Brain pericyte (primary cell): ENCODE data around the gene MPRIP.
"Not testable (repeated sequence)": the region's sequence is repeated elsewhere in the genome, so short reads cannot be mapped to it uniquely, and the experiment has no call there.

Source experiments
- DNase-seq: peaks from one replicate; pipeline ENCODE4 v3.0.0-alpha.2; 2012; ENCODE audit warnings: low read depth, low spot score

Gene MPRIP, protein sequence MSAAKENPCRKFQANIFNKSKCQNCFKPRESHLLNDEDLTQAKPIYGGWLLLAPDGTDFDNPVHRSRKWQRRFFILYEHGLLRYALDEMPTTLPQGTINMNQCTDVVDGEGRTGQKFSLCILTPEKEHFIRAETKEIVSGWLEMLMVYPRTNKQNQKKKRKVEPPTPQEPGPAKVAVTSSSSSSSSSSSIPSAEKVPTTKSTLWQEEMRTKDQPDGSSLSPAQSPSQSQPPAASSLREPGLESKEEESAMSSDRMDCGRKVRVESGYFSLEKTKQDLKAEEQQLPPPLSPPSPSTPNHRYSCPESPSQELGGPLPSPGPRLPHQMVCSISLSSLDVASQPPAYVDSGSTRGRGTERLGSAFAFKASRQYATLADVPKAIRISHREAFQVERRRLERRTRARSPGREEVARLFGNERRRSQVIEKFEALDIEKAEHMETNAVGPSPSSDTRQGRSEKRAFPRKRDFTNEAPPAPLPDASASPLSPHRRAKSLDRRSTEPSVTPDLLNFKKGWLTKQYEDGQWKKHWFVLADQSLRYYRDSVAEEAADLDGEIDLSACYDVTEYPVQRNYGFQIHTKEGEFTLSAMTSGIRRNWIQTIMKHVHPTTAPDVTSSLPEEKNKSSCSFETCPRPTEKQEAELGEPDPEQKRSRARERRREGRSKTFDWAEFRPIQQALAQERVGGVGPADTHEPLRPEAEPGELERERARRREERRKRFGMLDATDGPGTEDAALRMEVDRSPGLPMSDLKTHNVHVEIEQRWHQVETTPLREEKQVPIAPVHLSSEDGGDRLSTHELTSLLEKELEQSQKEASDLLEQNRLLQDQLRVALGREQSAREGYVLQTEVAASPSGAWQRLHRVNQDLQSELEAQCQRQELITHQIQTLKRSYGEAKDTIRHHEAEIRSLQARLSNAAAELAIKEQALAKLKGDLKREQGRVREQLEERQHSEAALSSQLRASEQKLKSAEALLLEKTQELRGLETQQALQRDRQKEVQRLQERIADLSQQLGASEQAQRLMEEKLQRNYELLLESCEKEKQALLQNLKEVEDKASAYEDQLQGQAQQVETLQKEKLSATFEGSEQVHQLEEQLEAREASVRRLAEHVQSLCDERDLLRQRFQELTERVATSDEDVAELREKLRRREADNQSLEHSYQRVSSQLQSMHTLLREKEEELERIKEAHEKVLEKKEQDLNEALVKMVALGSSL (N-terminal part only)

DNA sequence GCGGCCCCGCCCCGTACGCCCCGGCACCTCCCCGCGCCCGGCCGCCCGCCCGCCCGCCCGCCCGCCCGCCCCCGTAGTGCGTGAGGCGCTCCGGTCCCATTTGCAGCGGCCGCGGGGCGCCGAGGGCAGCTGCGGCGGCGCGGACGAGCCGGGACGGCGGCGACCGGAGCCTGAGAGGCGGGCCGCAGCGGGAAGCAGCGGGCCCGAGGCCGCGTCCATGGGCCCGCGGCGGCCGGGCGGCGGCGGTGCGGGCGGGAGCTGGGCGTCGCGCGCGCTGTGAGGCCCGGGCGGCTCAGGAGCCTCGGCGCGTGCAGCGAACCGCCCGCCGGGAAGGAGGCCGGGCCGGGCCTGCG is at the start of gene MPRIP:
Gene MPRIP (plus strand): TSS at position 74 of the 353 bp plus-strand sequence. CDS start 392 bp downstream, outside the sequence.
- no peak for DNase-seq

DNA sequence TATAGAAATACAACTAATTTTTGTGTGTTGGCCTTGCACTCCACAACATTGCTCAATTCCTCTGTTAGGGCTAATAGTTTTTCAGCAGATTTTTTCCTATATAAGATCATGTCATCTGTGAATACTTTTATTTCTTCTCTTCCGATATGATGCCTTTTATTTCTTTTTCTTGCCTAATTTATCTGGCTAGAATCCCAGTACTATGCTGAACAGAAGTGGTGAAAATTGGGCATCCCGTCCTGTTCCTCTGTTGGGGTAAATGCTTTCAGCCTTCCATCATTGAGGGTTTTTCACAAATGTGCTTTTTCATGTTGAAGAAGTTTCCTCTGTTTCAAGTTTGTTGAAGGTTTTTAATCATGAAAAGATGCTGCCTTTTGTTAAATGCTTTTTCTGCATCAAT is 47.6 kb upstream of the MPRIP start:
- no peak for DNase-seq

DNA sequence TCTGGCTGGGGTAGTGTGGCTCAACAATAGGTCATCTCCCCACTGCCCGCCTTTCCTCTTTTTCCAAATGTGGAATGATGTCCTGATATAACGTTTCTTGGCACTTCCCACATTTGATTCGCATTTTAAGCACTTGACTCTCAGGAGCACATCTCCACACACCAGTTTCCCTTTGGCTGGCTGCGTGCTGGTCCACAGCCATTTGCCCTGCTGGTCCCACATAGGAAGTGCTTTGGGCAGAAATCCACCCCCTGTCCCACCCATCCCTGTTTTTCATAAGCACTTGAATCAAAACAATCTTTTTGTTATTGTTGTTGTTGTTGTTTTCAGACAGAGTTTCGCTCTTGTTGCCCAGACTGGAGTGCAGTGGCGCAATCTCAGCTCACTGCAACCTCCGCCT is 46.3 kb upstream of the MPRIP start:
- DNase-seq: no peak

DNA sequence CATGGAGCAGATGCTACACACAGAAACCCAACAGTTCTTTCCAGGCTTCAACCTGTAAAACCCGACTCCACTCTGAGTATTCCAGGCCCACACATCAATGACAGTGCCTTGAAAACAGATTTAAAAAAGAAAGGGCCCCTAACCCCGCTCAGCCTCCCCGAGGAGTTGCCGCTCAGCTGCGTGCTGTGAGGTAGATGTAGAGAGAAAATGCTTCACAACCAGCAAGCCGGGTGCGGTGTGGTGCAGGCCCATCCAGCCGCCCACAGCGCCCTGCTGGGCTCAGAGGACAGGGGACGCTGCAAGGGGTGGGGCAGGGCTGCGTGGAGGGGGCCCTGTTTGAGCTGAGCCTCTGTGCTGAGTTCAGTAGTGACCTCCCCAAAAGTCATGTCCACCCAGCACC is 45.5 kb upstream of the MPRIP start:
- DNase-seq: not testable (repeated sequence)

DNA sequence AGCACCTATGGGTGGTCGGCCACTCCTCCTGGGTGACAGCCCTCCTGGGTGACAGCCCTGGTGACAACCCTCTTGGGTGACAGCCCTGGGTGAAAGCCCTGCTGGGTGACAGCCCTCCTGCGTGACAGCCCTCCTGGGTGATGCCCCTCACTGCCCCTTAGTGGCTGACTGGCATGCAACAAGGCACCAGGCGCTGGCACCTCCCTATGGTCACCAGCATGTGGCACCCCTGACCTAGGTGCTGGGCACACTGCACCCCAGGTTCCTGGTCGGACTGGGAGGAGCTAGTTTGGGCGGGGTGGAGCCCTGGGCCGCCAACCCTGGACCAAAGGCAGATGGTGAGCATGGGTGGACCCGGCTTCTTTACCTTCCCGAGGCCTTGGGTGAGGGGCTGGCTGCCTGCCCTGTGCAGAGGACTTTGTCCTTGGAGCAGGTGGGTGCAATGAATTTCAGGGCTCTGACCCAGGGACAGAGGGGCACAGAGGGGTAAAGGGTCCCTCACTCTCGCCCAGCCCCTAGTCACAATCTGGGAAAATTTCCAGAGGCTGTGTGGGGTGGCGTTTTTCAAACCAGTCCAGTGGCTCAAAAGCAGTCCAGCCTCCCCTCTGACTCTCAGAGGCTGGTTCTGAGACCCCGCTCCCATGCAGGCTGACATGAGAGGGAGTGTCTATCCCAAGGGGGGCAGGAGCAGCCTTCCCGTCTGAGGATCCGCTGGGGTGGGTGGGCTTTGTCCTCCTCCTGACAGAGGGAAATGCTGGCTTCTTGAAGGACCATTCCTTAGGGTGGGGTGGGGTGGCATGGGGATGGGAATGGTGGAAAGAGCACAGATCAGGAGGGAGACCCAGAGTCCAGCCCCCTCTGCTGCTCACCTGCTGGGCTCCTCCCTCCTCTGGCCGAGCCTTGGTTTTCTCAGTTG is 44.5 kb upstream of the MPRIP start:
- DNase-seq: no peak

DNA sequence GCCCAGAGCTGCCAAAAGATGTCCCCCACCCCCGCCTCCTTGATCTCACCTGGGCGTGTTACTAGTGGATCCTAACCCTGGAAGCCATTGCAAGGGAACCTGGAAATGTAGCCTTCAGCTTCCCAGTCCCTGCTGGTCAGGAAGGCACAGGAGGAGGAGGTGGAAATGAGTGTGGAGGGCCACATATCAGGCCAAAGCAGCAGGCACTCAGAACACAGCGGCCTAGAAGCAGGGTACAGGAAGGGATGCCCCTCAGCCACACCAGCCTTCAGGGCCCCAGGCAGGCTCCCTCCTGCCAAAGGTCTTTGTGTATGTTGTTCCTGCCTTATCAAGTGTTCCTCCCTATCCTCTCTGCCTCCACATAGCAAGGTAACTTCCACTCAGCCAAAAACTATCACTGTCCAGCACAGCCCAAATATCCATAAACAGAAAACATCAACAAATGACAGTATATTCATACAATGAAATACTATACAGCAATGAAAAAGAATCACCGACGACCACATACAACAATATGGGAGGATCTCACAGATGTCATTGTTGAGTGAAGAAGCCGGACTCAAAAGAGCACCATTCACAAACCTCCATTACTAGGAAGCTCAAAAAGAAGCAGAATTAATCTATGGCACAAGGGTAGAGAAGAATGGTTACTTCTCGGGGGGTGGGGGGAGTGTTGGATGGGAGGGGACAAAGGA is 42.2 kb upstream of the MPRIP start:
- no peak for DNase-seq

DNA sequence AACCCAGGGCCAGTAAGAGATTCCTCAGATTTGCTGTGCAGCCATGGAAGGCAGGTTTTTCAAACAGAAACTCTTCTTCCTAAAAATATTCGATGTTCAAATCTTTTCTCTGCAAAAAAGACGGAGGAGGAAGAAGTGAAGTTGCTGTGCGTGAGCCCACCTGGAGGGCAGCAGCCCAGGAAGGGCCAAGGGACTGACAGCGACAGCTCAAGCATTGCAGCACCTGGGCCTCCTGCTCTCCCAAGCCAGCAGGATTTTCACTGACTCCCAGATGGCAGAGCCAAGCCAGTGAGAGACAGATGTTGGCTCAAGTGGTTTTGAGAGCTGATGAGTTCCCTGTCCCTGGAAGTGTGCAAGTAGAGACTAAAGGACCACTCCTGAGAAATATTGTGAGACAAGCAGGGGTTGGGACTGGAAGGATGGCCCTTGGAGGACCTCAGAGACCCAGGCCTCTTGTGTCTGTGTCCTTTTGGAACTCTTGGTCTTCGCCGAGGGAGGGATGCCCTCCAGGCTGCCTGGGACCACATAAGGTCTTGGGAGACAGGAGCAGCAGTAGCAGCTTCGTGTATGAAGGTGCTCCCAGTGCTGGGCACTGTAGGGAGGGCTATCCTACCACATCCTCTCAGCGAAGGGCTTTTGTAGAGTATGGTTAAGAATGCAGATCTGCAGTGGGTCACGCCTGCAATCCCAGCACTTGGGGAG is 41.0 kb upstream of the MPRIP start:
- DNase-seq: no peak

DNA sequence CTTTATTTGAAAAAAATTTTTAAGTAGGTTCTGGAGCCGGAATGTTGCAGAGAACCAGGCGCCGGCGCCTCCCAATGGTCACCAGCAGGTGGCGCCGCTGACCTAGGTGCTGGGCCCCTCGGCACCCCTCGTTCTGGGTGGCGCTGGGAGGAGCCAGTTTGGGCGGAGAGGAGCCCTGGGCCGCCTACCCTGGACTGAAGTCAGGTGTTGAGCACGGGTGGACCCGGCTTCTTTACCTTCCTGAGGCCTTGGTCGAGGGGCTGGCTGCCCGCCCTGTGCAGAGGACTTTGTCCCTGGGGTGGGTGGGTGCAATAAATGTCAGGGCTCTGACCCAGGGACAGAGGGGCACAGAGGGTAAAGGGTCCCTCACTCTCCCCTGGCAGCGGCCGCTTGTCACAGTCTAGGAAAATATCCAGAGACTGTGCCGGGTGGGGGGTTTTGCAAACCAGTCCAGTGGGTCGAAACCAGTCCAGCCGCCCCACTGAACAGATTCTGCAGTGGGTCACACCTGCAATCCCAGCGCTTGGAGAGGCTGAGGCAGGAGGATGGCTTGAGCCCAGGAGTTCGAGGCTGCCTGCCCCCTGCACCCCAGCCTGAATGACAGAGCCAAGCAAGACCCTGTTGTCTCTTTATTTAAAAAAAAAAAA is 40.3 kb upstream of the MPRIP start:
- DNase-seq: no peak

DNA sequence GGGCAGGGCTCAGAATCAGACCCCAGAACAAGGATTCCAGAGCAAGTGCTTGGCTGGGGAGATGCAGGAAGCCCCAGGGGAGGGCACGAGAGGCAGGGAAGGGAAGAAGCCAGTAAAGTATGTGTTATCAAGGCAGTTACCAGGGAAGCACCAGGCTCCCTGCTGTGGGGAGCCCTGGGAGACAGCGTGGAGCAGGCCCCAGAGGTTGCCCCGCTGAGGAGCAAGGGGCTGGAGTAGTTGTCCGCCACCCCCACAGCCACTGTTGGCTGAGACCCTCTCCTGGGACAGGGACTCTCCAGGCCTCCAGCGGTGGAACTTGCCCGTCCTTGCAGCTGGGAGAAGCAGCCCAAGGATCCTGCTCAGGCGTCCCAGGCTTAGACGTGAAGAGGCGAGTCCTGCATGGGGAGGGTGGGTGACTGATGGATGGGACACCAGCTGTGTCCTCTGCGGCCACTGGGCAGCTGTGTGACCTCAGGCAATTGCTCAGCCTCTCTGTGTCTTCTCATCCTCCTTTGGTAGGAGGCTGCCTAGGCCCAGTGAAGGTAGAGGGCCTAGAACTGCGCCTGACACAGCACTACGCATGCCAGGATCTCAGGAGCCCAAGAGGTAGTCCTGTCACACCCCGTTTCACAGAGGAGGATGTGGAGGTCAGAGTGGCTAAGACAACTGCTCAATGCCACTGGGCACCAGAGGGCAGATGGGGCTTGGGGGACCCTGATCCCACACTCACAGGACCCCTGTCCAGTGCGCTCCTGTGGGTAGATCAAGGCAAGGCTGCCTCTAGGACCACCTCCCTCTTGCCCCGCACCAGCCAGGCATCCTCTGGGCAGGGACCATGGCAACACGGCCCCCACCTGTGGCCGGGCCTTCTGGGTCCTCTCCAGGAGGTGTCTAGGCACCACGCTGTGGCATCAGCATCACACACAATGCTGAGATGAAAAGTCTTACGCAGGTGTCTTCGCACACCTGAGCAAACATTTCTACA is 39.2 kb upstream of the MPRIP start:
- not testable (repeated sequence) for DNase-seq

DNA sequence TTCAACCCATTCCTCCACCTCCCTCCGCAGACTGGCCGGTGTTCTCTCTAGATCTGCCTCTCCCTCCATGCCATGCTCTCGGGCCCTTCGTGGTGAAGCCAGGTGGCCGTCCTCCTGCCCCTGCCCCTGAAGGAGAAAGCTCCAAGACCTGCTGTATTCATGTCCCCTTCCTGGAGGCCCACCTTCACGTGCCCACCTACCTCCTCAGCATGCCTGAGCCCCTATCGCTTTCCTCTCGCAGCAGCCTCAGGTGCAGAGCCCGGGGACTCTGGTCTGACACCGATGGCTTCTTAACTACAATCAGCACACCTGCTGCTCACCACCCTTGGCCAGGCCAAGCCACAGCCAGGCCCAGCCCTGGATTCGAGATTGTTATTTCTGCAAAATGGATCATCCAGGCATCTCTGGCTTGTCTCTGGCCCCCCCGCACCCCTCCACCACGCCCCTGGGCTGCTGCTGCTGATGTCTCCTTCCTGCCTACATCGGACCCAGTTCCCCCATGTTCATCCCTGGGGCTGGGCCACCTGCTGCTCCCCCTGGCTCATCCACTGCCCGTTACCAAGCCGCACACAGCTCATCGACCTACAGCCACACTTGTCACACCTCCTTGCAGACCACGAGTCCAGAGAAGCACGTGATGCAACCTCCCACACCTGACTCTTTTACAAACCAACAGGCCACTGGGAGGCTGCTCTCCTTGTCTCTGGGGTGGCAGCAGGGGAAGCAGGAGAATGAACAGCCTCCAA is 37.8 kb upstream of the MPRIP start:
- no peak for DNase-seq

DNA sequence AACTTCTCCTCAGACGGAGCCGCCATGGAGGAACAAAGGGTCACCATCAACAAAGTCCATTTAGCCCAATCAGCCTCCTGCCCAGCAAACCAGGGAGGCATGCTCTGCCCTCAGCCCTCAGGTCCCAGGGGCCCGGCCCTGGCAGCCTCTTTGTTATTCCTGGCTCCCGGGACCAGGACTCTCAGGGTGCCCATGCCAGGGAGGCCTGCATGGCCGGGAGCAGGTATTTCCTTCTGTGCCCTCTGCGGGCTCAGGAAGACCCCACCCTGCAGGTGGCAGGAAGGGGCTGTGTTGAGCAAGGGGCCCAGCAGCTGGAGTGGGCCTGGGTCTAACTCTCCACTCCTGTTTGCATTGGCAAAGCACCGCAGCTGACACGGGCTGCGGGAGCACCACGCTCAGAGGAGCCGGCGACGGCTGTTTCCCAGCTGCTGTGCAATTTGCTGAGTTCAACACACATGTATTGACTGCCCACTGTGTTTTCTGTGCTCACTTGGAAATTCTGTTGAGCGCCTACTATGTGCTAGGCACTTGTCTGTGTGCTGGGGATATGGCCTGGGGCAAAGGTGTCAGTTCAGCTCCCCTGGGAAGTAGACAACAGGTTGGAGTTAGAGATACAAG is 37.2 kb upstream of the MPRIP start:
- DNase-seq: not testable (repeated sequence)

DNA sequence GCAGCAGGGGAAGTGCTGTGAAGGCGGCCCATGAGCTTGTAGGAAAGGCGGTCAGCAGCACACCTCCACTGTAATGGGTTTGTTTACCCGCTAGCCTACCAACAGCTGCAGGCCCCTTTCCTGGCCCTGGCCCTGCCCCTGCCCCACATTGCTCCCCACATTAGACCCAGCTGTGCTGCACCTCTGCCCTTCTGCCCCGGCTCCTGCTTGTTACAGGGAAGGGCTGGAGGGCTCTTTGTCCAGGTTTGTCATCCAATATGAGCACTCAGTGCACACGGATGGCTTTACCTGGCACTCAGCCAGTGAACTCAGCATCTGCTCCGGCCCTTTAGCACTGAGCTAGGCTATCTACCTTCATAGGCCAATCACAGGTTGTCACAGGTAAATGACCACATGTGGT is 34.4 kb upstream of the MPRIP start:
- not testable (repeated sequence) for DNase-seq

DNA sequence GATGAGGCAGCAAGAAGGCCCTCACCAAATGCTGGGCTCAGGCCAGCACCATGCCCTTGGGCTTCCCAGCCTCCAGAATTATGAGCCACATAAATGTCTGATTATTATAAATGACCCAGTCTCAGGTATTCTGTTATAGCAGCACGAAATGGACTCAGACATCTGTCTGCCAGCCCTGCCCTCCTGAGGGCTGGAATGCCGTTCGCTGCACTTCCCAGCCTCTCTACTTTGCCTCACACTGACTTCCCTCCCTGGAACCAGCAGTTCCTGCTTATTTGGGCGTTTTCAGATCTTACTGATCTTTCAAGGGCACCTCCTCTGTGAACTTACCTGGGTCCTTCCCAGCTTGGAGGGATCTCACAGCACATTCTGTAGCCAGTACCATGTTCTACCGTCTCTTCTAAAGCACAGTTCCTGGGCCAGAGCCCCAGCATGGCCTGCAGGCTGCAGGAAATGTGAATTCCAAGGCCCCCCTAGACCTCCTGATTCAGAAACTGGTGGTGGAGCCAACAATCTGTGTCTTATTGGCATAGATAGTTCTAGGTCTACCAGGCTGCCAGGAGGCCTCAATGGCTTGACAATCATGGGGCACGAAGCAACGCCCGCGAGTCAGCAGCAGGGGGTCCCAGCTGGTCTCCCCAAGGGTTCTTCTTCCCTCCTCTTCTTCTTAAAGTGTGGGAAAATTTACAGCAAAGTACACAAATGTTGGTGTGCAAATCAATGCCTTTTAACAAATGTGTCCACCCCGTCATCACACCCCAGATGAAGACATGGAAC is 33.4 kb upstream of the MPRIP start:
- not testable (repeated sequence) for DNase-seq

DNA sequence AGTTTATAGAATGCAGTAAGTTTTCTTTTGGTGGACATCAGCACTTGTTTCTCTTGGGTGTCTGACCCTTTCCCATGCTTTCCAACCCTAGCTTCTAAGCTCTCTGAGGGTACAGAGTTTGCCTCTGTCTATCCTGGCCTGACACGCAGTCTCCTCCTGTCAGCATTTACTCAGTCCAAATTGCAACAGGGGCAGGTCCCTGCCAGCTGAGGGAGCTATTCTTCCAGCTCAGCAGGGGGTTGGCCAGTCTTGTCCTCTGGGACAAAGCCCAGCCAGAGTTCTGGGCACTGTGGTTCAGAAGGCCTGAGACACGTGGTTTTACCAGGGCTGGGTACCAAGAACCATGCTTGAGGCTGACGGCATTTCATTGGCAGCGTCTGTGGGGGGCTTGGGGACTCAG is 32.3 kb upstream of the MPRIP start:
- not testable (repeated sequence) for DNase-seq

DNA sequence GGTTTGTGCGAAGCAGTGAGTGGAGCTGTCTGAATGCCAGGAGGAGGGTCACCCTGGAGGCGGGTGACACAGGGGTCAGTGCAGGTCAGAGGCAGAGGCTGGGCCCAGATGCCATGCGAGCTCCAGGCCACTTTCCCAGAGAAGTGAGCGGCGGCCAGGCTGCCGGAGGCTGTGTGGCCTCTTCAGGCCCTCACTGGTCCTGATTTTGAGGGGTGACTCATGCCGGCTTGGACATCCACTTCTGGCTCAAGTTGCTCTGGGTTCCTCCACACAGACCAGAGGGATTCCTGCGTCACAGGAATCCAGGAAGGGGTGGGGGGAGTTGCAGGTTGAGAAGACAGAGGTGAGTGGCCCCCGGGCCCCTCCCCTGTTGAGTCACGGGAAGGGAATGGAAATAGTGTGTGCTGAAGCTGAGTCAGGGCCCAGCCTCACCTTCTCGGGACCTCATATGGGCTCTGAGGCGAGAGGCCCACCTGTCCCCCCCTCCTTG is 31.7 kb upstream of the MPRIP start:
- not testable (repeated sequence) for DNase-seq
